SK-N-SH treated with all-trans-retinoic acid at 6 μM for 48 hours (cell line): ENCODE measurements around the gene RITA1.

Experiments
- BACH2 ChIP-seq: fragments of 250-450 bp; sonication (Bioruptor Pico); IDR thresholded peaks from 2 replicates; pipeline ENCODE4 v1.9.0; 2021; ENCODE audit warnings: mild to moderate bottlenecking, borderline replicate concordance
- ISL1 ChIP-seq: fragments of 250-450 bp; sonication (Bioruptor Pico); IDR thresholded peaks from 2 replicates; pipeline ENCODE4 v2.1.2; 2022; ENCODE audit warnings: mild to moderate bottlenecking, moderate library complexity
- PATZ1 ChIP-seq: fragments of 250-450 bp; sonication (Bioruptor Pico); IDR thresholded peaks from 2 replicates; pipeline ENCODE4 v1.8.0; 2020; ENCODE audit warnings: mild to moderate bottlenecking, moderate library complexity, borderline replicate concordance
- RARB ChIP-seq: fragments of 250-450 bp; sonication (Bioruptor Pico); IDR thresholded peaks from 2 replicates; pipeline ENCODE4 v1.8.0; 2021; ENCODE audit warnings: mild to moderate bottlenecking, moderate library complexity
- SNAI2 ChIP-seq: fragments of 250-450 bp; sonication (Bioruptor Pico); IDR thresholded peaks from 2 replicates; pipeline ENCODE4 v1.5.0; 2020; ENCODE audit warnings: mild to moderate bottlenecking, moderate library complexity
- TOX ChIP-seq: fragments of 250-450 bp; sonication (Bioruptor Pico); IDR thresholded peaks from 2 replicates; pipeline ENCODE4 v1.8.0; 2021; ENCODE audit warnings: mild to moderate bottlenecking, moderate library complexity, borderline replicate concordance
- ZC3H10 ChIP-seq: fragments of 250-450 bp; sonication (Bioruptor Pico); IDR thresholded peaks from 2 replicates; pipeline ENCODE4 v1.5.1; 2021; ENCODE audit warnings: mild to moderate bottlenecking, moderate library complexity
- ZFP3 ChIP-seq: fragments of 250-450 bp; sonication (Bioruptor Pico); IDR thresholded peaks from 2 replicates; pipeline ENCODE4 v1.5.0; 2020; ENCODE audit warnings: mild to moderate bottlenecking, moderate library complexity
- ZFP30 ChIP-seq: fragments of 450-650 bp; formaldehyde crosslinking; IDR thresholded peaks from 2 replicates; pipeline ENCODE4 v1.5.0; 2022; ENCODE audit warnings: mild to moderate bottlenecking, moderate library complexity
- ZNF565 ChIP-seq: fragments of 450-650 bp; formaldehyde crosslinking; conservative IDR thresholded peaks from 2 replicates; pipeline ENCODE4 v1.5.0; 2020; ENCODE audit warnings: low read depth, mild to moderate bottlenecking, moderate library complexity
- ZNF70 ChIP-seq: fragments of 450-650 bp; formaldehyde crosslinking; IDR thresholded peaks from 2 replicates; pipeline ENCODE4 v1.5.0; 2020; ENCODE audit warnings: mild to moderate bottlenecking, moderate library complexity
- ZNF8 ChIP-seq: fragments of 450-650 bp; formaldehyde crosslinking; IDR thresholded peaks from 2 replicates; pipeline ENCODE4 v1.5.0; 2020; ENCODE audit warnings: mild to moderate bottlenecking, moderate library complexity
- TF ChIP-seq, protein P1 (sequence below): fragments of 250-450 bp; sonication (Bioruptor Pico); IDR thresholded peaks from 2 replicates; pipeline ENCODE4 v1.5.1; 2020; ENCODE audit warnings: low read depth, mild to moderate bottlenecking, moderate library complexity

GRCh38 chr12:113170457-113170856, 15.1 kb upstream of the RITA1 start:
- TF ChIP-seq SNAI2: no peak
- TF ChIP-seq ZNF8: no peak
- no peak for TF ChIP-seq TOX (CRISPR knock-in tag)
- no peak for TF ChIP-seq PATZ1
- TF ChIP-seq ZFP30 (CRISPR knock-in tag): no peak
- no peak for TF ChIP-seq ISL1 (CRISPR knock-in tag)
- no peak for TF ChIP-seq BACH2 (CRISPR knock-in tag)
- no peak for TF ChIP-seq ZNF70 (CRISPR knock-in tag)
- TF ChIP-seq ZFP3 (CRISPR knock-in tag): no peak
- no peak for TF ChIP-seq ZC3H10 (CRISPR knock-in tag)
- no peak for TF ChIP-seq RARB
- no peak for TF ChIP-seq ZNF565 (CRISPR knock-in tag)
- TF ChIP-seq, protein P1, sequence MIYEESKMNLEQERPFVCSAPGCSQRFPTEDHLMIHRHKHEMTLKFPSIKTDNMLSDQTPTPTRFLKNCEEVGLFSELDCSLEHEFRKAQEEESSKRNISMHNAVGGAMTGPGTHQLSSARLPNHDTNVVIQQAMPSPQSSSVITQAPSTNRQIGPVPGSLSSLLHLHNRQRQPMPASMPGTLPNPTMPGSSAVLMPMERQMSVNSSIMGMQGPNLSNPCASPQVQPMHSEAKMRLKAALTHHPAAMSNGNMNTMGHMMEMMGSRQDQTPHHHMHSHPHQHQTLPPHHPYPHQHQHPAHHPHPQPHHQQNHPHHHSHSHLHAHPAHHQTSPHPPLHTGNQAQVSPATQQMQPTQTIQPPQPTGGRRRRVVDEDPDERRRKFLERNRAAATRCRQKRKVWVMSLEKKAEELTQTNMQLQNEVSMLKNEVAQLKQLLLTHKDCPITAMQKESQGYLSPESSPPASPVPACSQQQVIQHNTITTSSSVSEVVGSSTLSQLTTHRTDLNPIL (CRISPR knock-in tag): no peak
